Activated CD8-positive, alpha-beta T cell treated with anti-CD3 and anti-CD28 coated beads for 36 hours (primary cell): Measurements from ENCODE around the gene ATP11C. TPM values are rescaled to one million over a fixed set of nuclear protein-coding genes. Genes with fewer than 3 reads are reported as not detected.
"Not testable (repeated sequence)": the region's sequence is repeated elsewhere in the genome, so short reads cannot be mapped to it uniquely, and the experiment has no call there.

ENCODE experiments used
- ATAC-seq: fragments of 200-7000 bp; cut with Tn5 transposase; one replicate; pipeline ENCODE4 v1.10.0; 2021; ENCODE audit warnings: mild to moderate bottlenecking, moderate library complexity
- CTCF ChIA-PET: fragments of 350-600 bp; sonication (Branson Sonifier 250); formaldehyde crosslinking; loops from one replicate; lab custom pipeline; 2021; ENCODE audit warnings: antibody characterized with exemption; lab: Charles Lee
- POLR2A ChIA-PET: fragments of 350-600 bp; sonication (Branson Sonifier 250); formaldehyde crosslinking; loops from one replicate; lab custom pipeline; 2021; ENCODE audit warnings: antibody characterized with exemption; lab: Charles Lee
- DNase-seq: peaks from one replicate; pipeline ENCODE4 v3.0.0-alpha.2; 2020
- H3K27ac Mint-ChIP-seq: one replicate; pipeline ENCODE4 v1.8.0; 2021; ENCODE audit warnings: mild to moderate bottlenecking, mixed read lengths
- H3K27me3 Mint-ChIP-seq: one replicate; pipeline ENCODE4 v1.8.0; 2021; ENCODE audit warnings: mixed read lengths
- H3K36me3 Mint-ChIP-seq: one replicate; pipeline ENCODE4 v1.8.0; 2021; ENCODE audit warnings: low read depth, mixed read lengths
- H3K4me1 Mint-ChIP-seq: one replicate; pipeline ENCODE4 v1.8.0; 2021; ENCODE audit warnings: low read depth, mixed read lengths
- H3K4me3 Mint-ChIP-seq: one replicate; pipeline ENCODE4 v1.8.0; 2021; ENCODE audit warnings: mild to moderate bottlenecking, moderate library complexity, mixed read lengths
- H3K9me3 Mint-ChIP-seq: one replicate; pipeline ENCODE4 v1.8.0; 2021; ENCODE audit warnings: mixed read lengths
- intact Hi-C: fragments of 100-400 bp; cut with micrococcal nuclease; formaldehyde crosslinking; loops from one replicate; pipeline ENCODE4 v1.10.0; 2022
- total RNA-seq, 2 experiments: library from RNA; stranded (reverse); gene quantifications; one replicate each; pipeline ENCODE4 v1.2.3, GENCODE V29; 2021
- TF ChIP-seq, protein P1 (sequence below): fragments of 200-600 bp; IDR thresholded peaks from one replicate; pipeline ENCODE4 v1.8.0; 2022; ENCODE audit warnings: antibody characterized with exemption, mild to moderate bottlenecking

Gene ATP11C
- total RNA-seq, 2 experiments from 2014 or later, result 19.3 to 27.0 TPM

DNA sequence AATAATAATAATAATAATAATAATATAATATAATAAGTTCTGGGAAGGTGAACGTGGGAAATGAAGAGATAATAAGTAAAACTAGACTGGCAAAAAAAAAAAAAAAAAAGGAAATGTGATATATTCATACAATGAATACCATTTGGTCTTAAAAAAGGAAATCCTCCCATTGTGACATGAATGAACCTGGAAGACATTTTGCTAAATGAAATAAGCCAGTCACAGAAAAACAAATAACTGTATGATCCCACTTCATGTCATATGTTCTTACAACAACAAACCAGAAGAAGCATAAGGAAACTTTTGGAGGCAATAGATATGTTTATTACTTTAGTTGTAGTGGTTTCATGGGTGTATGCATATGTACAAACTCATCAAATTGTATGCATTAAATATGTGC is 63.1 kb downstream of the ATP11C start:
- ChIA-PET CTCF (no interaction called here), POLR2A (no interaction called here)
- Mint-ChIP-seq H3K27ac (no peak overlapping the region), H3K36me3 (peaks cover 10% of the 10 kb centered on the region), H3K4me1 (peaks cover 4% of the 10 kb centered on the region), H3K9me3 (no peaks in the 10 kb centered on the region), H3K4me3 (no peak overlapping the region), H3K27me3 (no peaks in the 10 kb centered on the region)
- ATAC-seq, result no peak
- TF ChIP-seq, protein P1, sequence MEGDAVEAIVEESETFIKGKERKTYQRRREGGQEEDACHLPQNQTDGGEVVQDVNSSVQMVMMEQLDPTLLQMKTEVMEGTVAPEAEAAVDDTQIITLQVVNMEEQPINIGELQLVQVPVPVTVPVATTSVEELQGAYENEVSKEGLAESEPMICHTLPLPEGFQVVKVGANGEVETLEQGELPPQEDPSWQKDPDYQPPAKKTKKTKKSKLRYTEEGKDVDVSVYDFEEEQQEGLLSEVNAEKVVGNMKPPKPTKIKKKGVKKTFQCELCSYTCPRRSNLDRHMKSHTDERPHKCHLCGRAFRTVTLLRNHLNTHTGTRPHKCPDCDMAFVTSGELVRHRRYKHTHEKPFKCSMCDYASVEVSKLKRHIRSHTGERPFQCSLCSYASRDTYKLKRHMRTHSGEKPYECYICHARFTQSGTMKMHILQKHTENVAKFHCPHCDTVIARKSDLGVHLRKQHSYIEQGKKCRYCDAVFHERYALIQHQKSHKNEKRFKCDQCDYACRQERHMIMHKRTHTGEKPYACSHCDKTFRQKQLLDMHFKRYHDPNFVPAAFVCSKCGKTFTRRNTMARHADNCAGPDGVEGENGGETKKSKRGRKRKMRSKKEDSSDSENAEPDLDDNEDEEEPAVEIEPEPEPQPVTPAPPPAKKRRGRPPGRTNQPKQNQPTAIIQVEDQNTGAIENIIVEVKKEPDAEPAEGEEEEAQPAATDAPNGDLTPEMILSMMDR, result no peak
- DNase-seq, result no peak
- intact Hi-C loops, result no loop called here

DNA sequence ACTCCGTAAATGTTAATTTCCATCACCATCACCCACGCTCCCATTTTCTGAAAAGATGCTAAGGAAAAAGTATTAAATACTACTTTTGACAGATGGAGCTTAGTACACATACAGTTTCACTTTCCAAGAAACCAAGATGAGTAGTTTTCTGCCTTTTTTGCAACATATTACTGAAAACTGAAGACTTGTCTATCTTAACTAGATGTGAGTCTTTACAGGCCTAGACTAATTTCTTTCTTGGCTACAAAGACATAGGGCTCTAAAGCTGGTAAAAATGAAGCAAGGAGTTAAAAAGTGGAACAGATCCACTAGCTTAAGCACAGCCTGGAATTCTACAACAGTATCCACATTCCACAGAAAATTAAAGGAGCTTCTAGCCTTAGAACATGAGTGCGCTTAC is 68.2 kb downstream of the ATP11C start:
- H3K4me3 Mint-ChIP-seq, result no peak overlapping the region
- CTCF ChIA-PET, result no interaction called here
- TF ChIP-seq, protein P1, result no peak
- peaks cover 11% of the 10 kb centered on the region for H3K36me3 Mint-ChIP-seq
- peaks cover 7% of the 10 kb centered on the region for H3K4me1 Mint-ChIP-seq
- DNase-seq, result no peak
- intact Hi-C loops, result no loop called here
- H3K27ac Mint-ChIP-seq, result no peak overlapping the region
- POLR2A ChIA-PET, result no interaction called here
- ATAC-seq, result no peak
- H3K27me3 Mint-ChIP-seq, result no peaks in the 10 kb centered on the region
- no peaks in the 10 kb centered on the region for H3K9me3 Mint-ChIP-seq

DNA sequence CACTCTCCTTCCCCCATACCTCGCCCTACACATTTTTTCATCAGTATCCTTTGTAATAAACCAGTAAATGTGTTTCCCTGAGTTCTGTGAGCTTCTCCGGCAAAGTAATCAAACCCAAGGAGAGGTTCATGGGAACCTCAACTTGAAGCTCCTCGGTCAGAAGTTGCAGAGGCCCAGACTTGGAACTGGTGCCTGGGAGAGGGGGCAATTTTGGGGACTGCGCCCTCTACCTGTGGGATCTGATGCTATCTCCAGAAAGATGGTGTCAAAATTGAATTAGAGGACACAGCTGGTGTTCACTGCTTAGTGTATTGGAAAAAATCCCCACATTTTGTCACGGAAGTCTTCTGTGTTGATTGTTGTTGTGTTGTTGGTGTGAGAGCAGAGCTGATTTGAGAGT is 70.6 kb downstream of the ATP11C start:
- H3K4me1 Mint-ChIP-seq, result peaks cover 9% of the 10 kb centered on the region
- no peaks in the 10 kb centered on the region for H3K27me3 Mint-ChIP-seq
- H3K4me3 Mint-ChIP-seq, result no peak overlapping the region
- no peaks in the 10 kb centered on the region for H3K9me3 Mint-ChIP-seq
- DNase-seq (no peak), ATAC-seq (no peak)
- H3K27ac Mint-ChIP-seq, result no peak overlapping the region
- ChIA-PET CTCF (interaction anchor here (0.7 to 1.2 kb wide), 2 partner anchors 10 to 13 kb away, joined by 3 to 4 read pairs; no protein-coding TSS in a partner anchor), POLR2A (no interaction called here)
- intact Hi-C loops, result no loop called here
- H3K36me3 Mint-ChIP-seq, result peaks cover 8% of the 10 kb centered on the region
- TF ChIP-seq, protein P1, result no peak

DNA sequence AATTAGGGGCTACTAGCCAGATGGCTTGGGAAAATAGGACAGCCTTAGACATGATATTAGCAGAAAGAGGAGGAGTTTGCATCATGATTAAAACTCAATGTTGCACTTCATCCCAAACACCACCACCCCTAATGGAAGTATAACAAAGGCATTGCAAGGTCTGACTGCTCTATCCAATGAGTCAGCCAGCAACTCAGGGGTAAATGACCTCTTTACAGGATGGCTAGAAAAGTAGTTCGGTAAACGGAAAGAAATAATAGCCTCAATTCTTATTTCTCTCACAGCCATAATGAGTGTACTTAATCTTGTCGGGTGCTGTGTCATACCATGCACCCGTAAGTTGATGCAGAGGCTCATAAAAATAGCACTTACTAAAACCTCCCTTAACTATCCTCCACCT is 76.0 kb downstream of the ATP11C start:
- intact Hi-C loops, ATAC-seq, H3K4me1 Mint-ChIP-seq, H3K9me3 Mint-ChIP-seq, H3K27me3 Mint-ChIP-seq, H3K27ac Mint-ChIP-seq, DNase-seq, CTCF ChIA-PET, POLR2A ChIA-PET, H3K36me3 Mint-ChIP-seq, H3K4me3 Mint-ChIP-seq: not testable (repeated sequence)

DNA sequence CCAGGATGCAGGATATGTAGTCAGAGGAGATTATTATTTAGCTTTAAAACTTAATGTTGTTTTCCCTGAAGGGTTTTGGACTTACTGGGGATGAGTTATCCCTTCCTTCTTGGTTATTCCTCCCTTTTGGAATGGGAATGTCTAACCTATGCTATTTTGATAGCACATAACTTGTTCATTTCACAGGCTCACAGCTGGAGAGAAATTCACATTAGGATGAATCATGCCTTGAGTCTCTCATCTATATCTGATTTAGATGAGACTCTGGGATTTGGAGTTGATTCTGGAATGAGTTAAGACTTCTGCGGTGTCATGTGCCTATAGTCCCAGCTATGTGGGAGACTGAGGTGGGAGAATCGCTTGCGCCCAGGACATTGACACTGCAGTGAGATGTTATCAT is 81.1 kb downstream of the ATP11C start:
- H3K9me3 Mint-ChIP-seq, result no peaks in the 10 kb centered on the region
- TF ChIP-seq, protein P1, result no peak
- no peaks in the 10 kb centered on the region for H3K4me1 Mint-ChIP-seq
- no peak overlapping the region for H3K4me3 Mint-ChIP-seq
- intact Hi-C loops, result no loop called here
- no peak for ATAC-seq
- POLR2A ChIA-PET, result no interaction called here
- H3K36me3 Mint-ChIP-seq, result no peaks in the 10 kb centered on the region
- CTCF ChIA-PET, result no interaction called here
- no peak overlapping the region for H3K27ac Mint-ChIP-seq
- H3K27me3 Mint-ChIP-seq, result no peaks in the 10 kb centered on the region
- DNase-seq, result no peak

DNA sequence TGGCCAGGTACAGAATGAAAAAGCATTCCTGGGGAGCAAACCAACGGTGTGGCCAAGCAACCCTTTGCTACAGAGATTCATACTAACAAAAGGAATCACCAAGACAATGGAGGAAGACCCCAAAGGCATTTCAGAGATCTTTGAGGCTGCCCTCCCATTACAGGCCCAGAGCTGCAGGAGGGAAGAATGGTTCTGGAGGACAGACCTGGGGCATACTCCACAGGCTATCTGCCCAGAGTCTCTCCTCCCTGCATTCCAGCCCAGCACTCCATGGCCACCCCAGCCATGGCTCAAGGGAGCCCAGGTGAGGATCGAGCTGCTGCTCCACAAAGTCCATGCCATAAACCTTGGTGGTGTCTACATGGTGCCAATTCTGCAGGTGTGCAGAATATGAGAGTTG is 81.9 kb downstream of the ATP11C start:
- Mint-ChIP-seq H3K4me3 (no peak overlapping the region), H3K9me3 (no peaks in the 10 kb centered on the region), H3K36me3 (no peaks in the 10 kb centered on the region), H3K27ac (no peak overlapping the region), H3K4me1 (no peaks in the 10 kb centered on the region), H3K27me3 (no peaks in the 10 kb centered on the region)
- no peak for DNase-seq
- intact Hi-C loops, result no loop called here
- TF ChIP-seq, protein P1, result no peak
- POLR2A ChIA-PET, result no interaction called here
- ATAC-seq, result no peak
- CTCF ChIA-PET, result no interaction called here
